Uterus (tissue), 2 donors: ENCODE results near the gene ABCB1.

Experiments
- CTCF ChIP-seq, 4 experiments: fragments of 200-600 bp in 2 of 4; fragments of 450-650 bp in 2 of 4; sonication (generic) in 2 of 4; IDR thresholded peaks; one replicate each; pipeline ENCODE4 v1.5.1; 2016 to 2019; ENCODE audit warnings: antibody characterized with exemption in 4 of 4, mild to moderate bottlenecking in 2 of 4, moderate library complexity in 1 of 4
- POLR2A ChIP-seq, 2 donors: fragments of 450-650 bp; IDR thresholded peaks; one replicate each; pipeline ENCODE4 v1.6.1; 2016; ENCODE audit warnings: antibody characterized with exemption in 2 of 2, mild to moderate bottlenecking in 1 of 2, moderate library complexity in 1 of 2

- TF ChIP-seq CTCF (IDR thresholded peaks at IDR 0.05) (no peak), POLR2A (IDR thresholded peaks at IDR 0.05) (no peak)
These were observed 33.6 kb downstream of the ABCB1 start for GRCh38 chr7:87567052-87567451.
